A673 (cell line): Measurements from ENCODE around the gene CARMIL1. TPM values are rescaled to one million over a fixed set of nuclear protein-coding genes. Genes with fewer than 3 reads are reported as not detected.

Source experiments
- BruUV-seq: library from RNA; stranded (reverse); fragments of 400-500 nt; replicated peaks from 2 replicates; lab custom pipeline; 2021; lab: Mats Ljungman, UMichigan
- CTCF ChIA-PET: fragments of 300-600 bp; sonication (Branson Sonifier 250); formaldehyde crosslinking; loops from one replicate; lab custom pipeline; 2022; ENCODE audit warnings: antibody characterized with exemption; lab: Charles Lee
- POLR2A ChIA-PET: fragments of 300-600 bp; sonication (Branson Sonifier 250); formaldehyde crosslinking; loops from one replicate; lab custom pipeline; 2022; ENCODE audit warnings: antibody characterized with exemption; ENCODE audit not compliant: low non-redundant PET; lab: Charles Lee
- DNase-seq: peaks from one replicate; pipeline ENCODE4 v3.0.0-alpha.2; 2015; ENCODE audit warnings: low spot score
- H3K27ac ChIP-seq: fragments of 200-600 bp; sonication (generic); 2 replicates; pipeline ENCODE4 v1.5.1; 2016; ENCODE audit warnings: mixed run types, low read depth, mild to moderate bottlenecking, mixed read lengths, antibody characterized with exemption, low read length; ENCODE audit not compliant: poor library complexity, severe bottlenecking
- H3K27me3 ChIP-seq: fragments of 200-600 bp; sonication (generic); replicated peaks from 2 replicates; pipeline ENCODE4 v1.6.1; 2017; ENCODE audit warnings: mixed run types, low read depth, mild to moderate bottlenecking, mixed read lengths, antibody characterized with exemption, low read length; ENCODE audit not compliant: insufficient read depth, poor library complexity
- H3K36me3 ChIP-seq: fragments of 200-600 bp; sonication (generic); 2 replicates; pipeline ENCODE4 v1.6.1; 2016; ENCODE audit warnings: mixed run types, mild to moderate bottlenecking, mixed read lengths, antibody characterized with exemption, low read length; ENCODE audit not compliant: insufficient read depth, poor library complexity, severe bottlenecking
- H3K4me1 ChIP-seq: fragments of 200-600 bp; sonication (generic); 2 replicates; pipeline ENCODE4 v1.6.1; 2017; ENCODE audit warnings: mixed run types, mild to moderate bottlenecking, mixed read lengths, antibody characterized with exemption, low read length; ENCODE audit not compliant: insufficient read depth, poor library complexity, severe bottlenecking
- H3K4me3 ChIP-seq: fragments of 200-600 bp; sonication (generic); 2 replicates; pipeline ENCODE4 v1.5.1; 2016; ENCODE audit warnings: low read depth, mixed run types, mild to moderate bottlenecking, mixed read lengths, low read length; ENCODE audit not compliant: poor library complexity, severe bottlenecking
- H3K9me3 ChIP-seq: fragments of 200-600 bp; sonication (generic); 2 replicates; pipeline ENCODE4 v1.6.1; 2016; ENCODE audit warnings: mixed run types, low read depth, mild to moderate bottlenecking, mixed read lengths, antibody characterized with exemption, low read length; ENCODE audit not compliant: poor library complexity, severe bottlenecking
- EZH2 ChIP-seq: fragments of 200-600 bp; sonication (generic); IDR thresholded peaks from 2 replicates; pipeline ENCODE4 v1.6.1; 2017; ENCODE audit warnings: borderline replicate concordance, low read depth, mild to moderate bottlenecking, mixed read lengths, antibody characterized with exemption, low read length; ENCODE audit not compliant: poor library complexity, severe bottlenecking
- intact Hi-C: fragments of 100-400 bp; cut with micrococcal nuclease; formaldehyde crosslinking; loops from one replicate; pipeline ENCODE4 v1.10.0; 2022; ENCODE audit not compliant: unreplicated experiment
- total RNA-seq: library from RNA; stranded (reverse); gene quantifications from 2 replicates; pipeline ENCODE4 v1.2.3, GENCODE V29; 2021
- TF ChIP-seq, protein P1 (sequence below): fragments of 300-800, 200-600 bp; sonication (generic); conservative IDR thresholded peaks from 2 replicates; pipeline ENCODE4 v1.5.1; 2017; ENCODE audit warnings: low read depth, mild to moderate bottlenecking, antibody characterized with exemption, low read length, moderate library complexity, mixed read lengths

CARMIL1 gene
- total RNA-seq, 1 experiment from 2014 or later: 7.2 TPM

DNA sequence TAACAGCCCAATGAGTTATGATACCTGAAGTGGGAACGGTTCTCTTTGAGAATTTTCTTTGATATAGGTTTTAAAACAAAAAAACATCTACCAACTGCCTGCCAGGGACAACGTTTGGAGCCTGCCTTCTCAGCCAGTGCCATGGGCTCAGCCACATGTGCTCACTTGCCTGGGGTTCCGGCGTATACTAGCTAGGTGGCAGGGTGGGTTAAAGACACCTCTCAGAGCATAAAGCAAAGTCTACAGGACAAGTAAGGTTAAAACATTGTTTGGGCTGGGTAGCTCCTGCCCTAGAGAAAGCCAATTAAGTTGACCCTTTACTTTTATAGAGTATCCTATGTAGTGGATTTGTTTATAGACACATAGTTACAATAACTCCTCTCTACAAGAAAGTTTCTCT, 334.9 kb downstream of the CARMIL1 start:
- no peaks in the 10 kb centered on the region for H3K27me3 ChIP-seq
- TF ChIP-seq, protein P1, sequence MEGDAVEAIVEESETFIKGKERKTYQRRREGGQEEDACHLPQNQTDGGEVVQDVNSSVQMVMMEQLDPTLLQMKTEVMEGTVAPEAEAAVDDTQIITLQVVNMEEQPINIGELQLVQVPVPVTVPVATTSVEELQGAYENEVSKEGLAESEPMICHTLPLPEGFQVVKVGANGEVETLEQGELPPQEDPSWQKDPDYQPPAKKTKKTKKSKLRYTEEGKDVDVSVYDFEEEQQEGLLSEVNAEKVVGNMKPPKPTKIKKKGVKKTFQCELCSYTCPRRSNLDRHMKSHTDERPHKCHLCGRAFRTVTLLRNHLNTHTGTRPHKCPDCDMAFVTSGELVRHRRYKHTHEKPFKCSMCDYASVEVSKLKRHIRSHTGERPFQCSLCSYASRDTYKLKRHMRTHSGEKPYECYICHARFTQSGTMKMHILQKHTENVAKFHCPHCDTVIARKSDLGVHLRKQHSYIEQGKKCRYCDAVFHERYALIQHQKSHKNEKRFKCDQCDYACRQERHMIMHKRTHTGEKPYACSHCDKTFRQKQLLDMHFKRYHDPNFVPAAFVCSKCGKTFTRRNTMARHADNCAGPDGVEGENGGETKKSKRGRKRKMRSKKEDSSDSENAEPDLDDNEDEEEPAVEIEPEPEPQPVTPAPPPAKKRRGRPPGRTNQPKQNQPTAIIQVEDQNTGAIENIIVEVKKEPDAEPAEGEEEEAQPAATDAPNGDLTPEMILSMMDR: no peak
- no peak for TF ChIP-seq EZH2
- H3K9me3 ChIP-seq: no peaks in the 10 kb centered on the region
- no peak for DNase-seq
- no peaks in the 10 kb centered on the region for H3K36me3 ChIP-seq
- POLR2A ChIA-PET: no interaction called here
- no TSS peak for BruUV-seq
- no peak overlapping the region for H3K27ac ChIP-seq
- H3K4me3 ChIP-seq: no peak overlapping the region
- intact Hi-C loops: no loop called here
- H3K4me1 ChIP-seq: no peaks in the 10 kb centered on the region
- CTCF ChIA-PET: no interaction called here

DNA sequence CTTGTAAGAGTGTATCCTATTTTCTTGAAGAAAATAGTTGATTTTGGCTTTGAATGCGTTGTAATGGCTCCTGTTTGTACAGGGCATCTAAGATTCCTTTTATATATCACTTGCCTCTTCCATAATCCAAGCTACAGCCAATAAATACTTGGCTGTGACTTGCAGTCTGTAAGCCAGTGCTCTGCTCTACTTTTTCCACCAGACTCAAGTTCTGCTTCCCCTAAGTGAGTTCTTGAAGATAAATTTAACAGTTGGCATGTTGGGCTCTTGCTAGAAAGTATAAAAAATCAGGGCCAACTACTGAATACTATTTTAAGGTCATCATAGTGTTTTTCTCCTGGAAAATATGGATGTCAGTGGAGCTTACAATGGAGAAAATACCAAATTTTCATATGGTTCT, 336.3 kb downstream of the CARMIL1 start:
- DNase-seq: no peak
- H3K27me3 ChIP-seq: no peaks in the 10 kb centered on the region
- no peak for TF ChIP-seq EZH2
- TF ChIP-seq, protein P1: no peak
- intact Hi-C loops: no loop called here
- no peaks in the 10 kb centered on the region for H3K4me1 ChIP-seq
- H3K9me3 ChIP-seq: no peaks in the 10 kb centered on the region
- no peak overlapping the region for H3K27ac ChIP-seq
- no peaks in the 10 kb centered on the region for H3K36me3 ChIP-seq
- ChIA-PET CTCF (no interaction called here), POLR2A (no interaction called here)
- H3K4me3 ChIP-seq: no peak overlapping the region
- BruUV-seq: no TSS peak

GRCh38 chr6:25617997-25618396, 338.8 kb downstream of the CARMIL1 start:
- H3K9me3 ChIP-seq: no peaks in the 10 kb centered on the region
- no peak for DNase-seq
- no peak overlapping the region for H3K4me3 ChIP-seq
- no peaks in the 10 kb centered on the region for H3K27me3 ChIP-seq
- BruUV-seq: no TSS peak
- H3K27ac ChIP-seq: no peak overlapping the region
- POLR2A ChIA-PET: no interaction called here
- H3K36me3 ChIP-seq: no peaks in the 10 kb centered on the region
- CTCF ChIA-PET: interaction anchor here (0.6 kb wide), 2 partner anchors 147 to 352 kb away, joined by 3 to 4 read pairs; no protein-coding TSS in a partner anchor
- intact Hi-C loops: no loop called here
- no peaks in the 10 kb centered on the region for H3K4me1 ChIP-seq
- TF ChIP-seq, protein P1: no peak
- TF ChIP-seq EZH2: no peak
